ENCODE measurements around the gene HSD17B4.
"Not testable (repeated sequence)": the region's sequence is repeated elsewhere in the genome, so short reads cannot be mapped to it uniquely, and the experiment has no call there.

HSD17B4 gene

DNA sequence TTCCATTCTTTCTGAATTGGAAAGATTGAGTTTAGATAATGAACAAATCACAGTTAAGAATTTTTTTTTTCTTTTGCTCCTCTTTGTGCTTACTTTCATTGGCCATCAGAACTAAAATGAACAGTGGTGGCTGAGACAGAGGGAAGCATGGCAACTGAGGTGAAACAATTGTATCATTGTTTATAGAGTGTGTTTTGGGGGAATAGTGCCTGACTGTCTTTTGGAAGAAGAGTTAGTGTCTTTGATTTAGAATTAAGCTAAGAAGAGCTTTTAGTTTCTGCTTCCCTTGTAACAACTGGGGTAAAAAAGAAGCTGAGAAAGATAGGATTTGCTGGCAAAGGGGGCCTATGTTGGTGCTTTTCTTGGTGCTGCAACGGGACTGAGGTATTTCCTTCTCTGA lies 24.0 kb downstream of the HSD17B4 start:
- DNase-seq (ENCODE audit: low read depth in 2 of 2, low spot score in 1 of 2), result no peak

DNA sequence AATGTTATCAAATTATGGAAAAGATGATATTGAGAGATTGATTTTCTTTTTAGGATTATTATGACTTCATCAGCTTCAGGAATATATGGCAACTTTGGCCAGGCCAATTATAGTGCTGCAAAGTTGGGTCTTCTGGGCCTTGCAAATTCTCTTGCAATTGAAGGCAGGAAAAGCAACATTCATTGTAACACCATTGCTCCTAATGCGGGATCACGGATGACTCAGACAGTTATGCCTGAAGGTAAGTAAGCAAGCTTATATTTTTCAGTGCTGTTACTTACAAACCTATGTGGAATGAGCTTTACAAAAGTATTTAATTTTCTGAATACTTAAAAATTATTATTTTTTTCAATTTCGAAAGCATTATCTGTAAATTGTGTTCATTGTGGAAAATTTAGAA lies 26.5 kb downstream of the HSD17B4 start:
- DNase-seq (ENCODE audit: low read depth in 2 of 2, low spot score in 1 of 2), result no peak

DNA sequence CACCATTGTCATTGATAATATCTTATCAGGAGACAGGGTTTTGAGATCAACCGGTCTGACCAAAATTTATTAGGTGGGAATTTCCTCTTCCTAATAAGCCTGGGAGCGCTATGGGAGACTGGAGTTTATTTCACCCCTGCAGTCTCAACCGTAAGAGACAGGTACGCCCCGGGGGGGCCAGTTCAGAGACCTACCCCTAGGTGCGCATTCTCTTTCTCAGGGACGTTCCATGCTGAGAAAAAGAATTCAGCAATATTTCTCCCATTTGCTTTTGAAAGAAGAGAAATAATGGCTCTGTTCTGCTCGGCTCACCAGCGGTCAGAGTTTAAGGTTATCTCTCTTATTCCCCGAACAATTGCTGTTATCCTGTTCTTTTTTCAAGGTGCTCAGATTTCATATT lies 28.3 kb downstream of the HSD17B4 start:
- not testable (repeated sequence) for DNase-seq (ENCODE audit: low read depth in 2 of 2, low spot score in 1 of 2)

DNA sequence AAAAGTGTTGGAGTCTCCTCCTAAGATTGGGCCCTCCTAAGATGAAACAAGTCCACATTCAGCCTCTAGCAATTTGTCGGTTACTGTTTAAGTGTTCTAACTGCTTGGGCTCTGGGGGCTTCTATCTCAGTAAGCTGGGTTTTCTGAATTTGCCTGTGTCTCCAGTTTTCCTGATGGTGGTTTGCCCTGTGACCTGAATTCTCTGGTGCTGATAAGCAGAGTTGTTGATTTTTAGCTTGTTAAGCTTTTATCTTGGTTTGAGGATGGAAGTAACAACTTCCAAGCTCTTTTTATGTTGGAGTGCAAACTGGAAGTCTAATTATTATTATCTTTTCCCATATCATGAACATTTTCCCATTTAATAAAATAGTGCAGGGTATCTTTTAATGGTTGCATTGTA lies 30.9 kb downstream of the HSD17B4 start:
- no peak for DNase-seq (ENCODE audit: low read depth in 2 of 2, low spot score in 1 of 2)

DNA sequence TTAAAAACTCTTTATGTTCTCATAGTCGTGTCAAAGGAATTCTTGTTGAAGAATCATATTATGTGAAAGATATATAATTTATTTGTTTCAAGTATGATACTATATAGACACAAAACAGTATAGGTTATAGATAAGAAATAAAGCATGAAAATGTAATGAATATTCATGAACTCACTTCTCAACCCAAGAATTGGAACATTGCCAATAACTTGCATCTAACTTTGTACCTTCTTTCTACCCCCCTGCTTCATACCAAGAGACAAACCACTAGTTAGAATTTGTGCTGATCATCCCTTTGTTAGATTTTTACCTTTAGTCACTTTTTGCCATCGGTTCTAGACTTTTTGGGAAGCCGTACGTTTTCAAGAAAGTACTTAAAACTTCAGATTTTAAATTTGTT lies 32.6 kb downstream of the HSD17B4 start:
- DNase-seq (ENCODE audit: low read depth in 2 of 2, low spot score in 1 of 2), result no peak

DNA sequence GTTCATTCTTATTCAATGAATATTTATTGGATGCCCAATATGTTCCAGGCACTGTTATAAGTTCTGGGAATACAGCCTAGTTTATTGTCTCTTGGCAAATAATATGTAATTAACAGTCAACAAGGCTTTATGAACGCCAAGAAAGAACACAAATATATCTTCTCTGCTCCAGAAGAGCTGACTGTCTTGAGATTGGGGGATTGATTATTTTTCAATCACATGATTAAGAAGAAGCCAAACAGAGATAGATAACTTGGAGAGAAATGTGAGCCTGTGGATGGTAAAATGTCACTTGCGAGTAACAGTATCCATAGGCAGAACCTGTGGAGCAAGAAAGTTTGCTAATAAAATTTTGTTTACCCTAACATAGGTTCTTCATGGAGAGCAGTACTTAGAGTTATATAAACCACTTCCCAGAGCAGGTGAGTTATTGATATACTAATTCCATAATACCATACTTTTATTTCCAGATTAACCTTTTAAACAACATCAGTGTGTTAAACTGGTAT lies 49.4 kb downstream of the HSD17B4 start:
- no peak for DNase-seq (ENCODE audit: low read depth in 2 of 2, low spot score in 1 of 2)

DNA sequence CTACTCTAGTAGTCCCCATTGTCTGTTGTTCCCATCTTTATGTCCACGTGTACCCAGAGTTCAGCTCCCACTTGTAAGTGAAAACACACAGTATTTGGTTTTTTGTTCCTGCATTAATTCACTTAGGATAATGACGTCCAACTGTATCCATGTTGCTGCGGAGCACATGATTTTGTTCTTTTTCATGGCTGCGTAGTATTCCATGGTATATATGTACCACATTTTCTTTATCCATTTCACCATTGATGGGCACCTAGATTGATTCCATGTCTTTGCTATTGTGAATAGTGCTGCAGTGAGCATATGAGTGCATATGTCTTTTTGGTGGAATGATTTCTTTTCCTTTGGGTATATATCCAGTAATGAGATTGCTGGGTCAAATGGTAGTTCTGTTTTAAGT lies 51.6 kb downstream of the HSD17B4 start:
- DNase-seq (ENCODE audit: low read depth in 2 of 2, low spot score in 1 of 2), result not testable (repeated sequence)

DNA sequence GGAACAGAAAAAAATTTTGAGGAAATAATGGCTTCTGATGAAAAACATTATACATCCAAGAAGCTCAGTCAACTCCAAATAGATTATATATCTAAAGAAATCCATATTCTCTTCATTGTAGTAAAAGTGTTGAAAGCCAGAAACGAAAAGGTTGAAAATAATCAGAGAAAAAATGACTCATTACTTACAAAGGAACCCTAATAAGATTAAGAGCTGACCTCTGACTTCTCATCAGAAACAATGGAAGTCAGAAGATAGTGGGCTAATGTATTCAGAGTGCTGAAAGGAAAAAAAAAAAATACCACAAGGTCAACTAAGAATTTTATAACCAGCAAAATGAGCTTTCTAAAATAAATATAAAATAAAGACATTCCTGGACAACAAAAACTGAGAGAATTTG lies 60.0 kb downstream of the HSD17B4 start:
- DNase-seq (ENCODE audit: low read depth in 2 of 2, low spot score in 1 of 2), result no peak

DNA sequence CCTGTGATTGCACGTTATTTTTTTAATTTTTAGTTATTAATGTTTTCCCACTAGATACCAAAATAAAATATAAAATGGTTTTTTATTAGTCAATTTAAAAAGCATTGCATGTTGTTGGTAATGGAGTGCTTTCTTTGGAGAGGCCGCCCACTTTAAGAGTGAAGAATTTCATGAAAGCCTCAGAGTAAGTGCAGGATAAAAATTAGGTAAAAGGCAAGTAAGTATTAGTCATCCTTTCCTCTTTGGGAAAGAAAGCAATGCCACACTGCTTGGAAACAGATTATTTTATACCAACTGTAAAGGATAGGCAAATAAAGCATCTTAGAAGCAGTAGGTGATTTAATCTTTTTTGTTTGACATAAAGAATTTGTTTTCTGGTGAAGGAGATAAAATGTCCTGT lies 62.9 kb downstream of the HSD17B4 start:
- DNase-seq (ENCODE audit: low read depth in 2 of 2, low spot score in 1 of 2), result no peak

DNA sequence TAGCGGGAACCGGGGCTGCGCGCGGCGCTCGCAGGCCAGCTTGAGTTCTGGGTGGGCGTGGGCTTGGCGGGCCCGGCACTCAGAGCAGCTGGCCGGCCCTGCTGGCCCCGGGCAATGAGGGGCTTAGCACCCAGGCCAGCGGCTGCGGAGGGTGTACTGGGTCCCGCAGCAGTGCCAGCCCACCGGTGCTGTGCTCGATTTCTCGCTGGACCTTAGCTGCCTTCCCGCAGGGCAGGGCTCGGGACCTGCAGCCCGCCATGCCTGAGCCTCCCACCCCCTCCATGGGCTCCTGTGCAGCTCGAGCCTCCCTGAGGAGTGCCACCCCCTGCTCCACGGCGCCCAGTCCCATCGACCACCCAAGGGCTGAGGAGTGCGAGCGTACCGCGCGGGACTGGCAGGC lies 64.8 kb downstream of the HSD17B4 start:
- not testable (repeated sequence) for DNase-seq (ENCODE audit: low read depth in 2 of 2, low spot score in 1 of 2)

DNA sequence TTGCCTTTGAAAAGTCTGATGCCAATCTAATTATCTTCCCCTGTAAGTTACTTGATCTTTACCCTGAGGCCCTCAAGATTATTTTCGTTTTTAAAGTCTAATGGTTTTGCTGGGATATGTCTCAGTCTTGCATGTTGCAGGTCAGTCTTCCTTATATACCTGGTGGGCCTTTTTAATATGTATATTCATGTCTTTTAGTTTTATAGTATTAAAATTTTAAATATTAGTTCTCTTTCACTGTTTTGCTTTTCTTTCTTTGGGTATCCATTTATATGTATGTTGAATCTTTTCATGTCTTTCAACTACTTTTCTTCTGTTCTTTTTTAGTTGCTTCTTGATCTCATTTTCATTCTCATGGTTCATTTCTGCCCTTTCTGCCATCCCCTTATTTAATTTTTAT lies 68.9 kb downstream of the HSD17B4 start:
- DNase-seq (ENCODE audit: low read depth in 2 of 2, low spot score in 1 of 2), result no peak

DNA sequence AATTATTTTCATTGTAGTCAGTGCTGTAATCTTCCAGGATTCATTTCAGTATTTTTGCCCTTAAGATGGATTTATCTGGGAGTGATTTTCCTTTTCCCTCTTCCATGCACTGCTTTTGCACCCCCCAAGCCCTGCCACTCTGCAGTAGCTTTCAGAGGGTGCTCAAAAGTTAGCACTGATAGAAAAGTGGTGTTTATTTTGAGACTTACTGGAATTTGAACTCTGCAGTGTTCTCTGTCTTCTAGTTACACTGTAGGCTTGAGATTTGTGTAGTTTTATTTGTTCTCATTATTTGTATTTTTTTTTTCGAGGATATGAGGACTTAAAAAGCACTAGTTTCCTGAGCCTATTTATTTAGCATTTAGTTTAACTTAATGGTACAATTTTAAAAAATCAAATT lies 70.5 kb downstream of the HSD17B4 start:
- no peak for DNase-seq (ENCODE audit: low read depth in 2 of 2, low spot score in 1 of 2)

DNA sequence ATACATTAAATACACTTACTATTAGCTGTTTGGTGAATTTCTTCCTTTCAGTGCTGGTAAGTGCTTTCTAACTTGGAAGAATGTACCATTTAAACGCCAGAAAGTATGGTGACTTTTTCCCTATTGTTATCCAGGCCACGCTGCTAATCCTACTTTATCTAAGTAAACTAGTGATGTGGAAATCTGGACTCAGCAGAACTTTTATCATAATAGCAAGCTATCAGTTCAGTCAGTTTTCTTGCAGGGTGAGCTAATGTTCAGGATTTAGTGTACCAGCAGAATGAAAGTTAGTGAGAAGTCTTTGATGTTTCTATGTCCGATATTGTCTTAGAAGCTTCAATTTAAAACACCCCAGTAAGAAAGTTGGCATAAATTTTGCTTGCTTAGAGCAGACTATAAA lies 72.2 kb downstream of the HSD17B4 start:
- DNase-seq (ENCODE audit: low read depth in 2 of 2, low spot score in 1 of 2), result no peak

DNA sequence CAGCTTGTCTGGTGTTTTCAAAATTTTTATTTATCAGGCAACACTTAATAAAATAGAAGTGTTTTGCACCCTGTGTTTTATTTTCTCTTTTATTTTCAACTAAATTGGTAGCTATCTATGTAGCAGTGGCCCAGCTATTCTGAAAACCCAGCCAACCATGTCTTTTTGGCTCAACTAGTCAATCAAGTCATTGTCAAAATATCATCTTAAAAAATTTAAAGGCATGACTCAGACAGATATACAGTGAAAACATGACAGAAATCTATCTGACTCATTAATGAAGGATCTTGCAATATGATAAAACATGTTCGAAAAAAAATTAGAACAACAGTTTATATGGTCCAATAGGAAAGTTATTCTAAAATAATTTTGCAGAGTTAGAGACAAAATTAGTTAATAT lies 75.1 kb downstream of the HSD17B4 start:
- no peak for DNase-seq (ENCODE audit: low read depth in 2 of 2, low spot score in 1 of 2)

DNA sequence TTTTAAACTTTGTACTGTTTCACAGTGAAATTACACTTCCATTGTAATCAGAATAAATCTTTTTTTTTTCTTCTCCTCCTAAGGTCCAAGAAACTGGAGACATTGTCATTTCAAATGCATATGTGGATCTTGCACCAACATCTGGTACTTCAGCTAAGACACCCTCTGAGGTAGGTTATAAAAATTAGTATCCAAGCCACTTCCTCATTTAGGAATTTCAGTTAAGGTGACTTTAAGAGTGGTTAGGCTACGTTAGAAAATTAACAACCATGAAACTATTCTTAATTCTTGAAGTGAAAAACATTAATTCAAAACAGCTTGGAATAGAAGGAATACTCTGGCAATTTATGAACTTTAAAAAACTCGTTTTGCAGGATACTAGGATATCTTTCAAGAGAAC lies 77.5 kb downstream of the HSD17B4 start:
- no peak for DNase-seq (ENCODE audit: low read depth in 2 of 2, low spot score in 1 of 2)

DNA sequence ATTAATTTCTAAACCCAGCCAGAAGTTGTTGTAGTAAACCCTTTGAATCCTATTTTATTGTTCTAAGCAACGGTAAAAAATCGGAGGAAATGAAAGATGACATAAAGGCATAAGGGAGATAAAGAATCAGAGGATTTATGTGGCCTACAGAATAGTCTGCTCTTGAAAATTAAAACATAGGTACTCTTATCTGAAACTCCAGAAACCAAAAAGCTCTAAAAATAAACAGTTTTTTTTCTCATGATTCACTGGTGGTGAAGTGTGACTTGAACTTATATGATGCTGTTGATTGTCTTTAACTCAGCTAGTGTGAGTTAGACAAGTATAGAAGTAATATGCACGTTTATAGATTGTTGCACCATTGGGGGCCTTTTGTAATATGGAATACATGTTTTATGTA lies 80.3 kb downstream of the HSD17B4 start:
- DNase-seq (ENCODE audit: low read depth in 2 of 2, low spot score in 1 of 2), result no peak

DNA sequence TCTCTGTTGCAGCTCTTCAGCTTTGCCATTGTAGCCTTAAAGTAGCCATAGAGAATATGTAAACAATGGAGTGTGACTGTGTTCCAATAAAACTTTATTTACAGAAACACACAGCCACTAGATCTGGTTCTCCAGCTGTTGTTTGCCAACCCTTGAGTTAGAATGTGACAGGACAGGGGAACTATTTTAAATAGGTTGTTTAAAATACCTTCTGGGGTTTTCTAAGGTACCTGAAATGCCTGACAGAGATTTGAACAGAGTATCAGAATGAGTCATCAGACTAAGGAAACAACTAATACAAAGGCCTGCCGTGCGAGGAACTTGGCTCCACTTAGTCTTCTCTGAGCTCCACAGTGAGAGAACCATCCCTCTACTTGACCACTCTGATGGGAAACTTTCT lies 85.4 kb downstream of the HSD17B4 start:
- no peak for DNase-seq (ENCODE audit: low read depth in 2 of 2, low spot score in 1 of 2)

DNA sequence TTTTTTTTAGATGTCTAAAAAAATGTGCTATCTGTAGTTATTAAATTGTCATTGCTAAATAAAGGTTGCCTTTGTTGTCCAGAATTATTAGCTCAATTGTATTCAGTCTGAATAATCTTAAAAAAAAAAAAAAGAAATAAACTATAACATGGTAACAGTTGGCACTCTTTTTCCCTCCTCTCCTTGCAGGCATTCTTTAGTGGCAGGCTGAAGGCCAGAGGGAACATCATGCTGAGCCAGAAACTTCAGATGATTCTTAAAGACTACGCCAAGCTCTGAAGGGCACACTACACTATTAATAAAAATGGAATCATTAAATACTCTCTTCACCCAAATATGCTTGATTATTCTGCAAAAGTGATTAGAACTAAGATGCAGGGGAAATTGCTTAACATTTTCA lies 89.4 kb downstream of the HSD17B4 start:
- DNase-seq (ENCODE audit: low read depth in 2 of 2, low spot score in 1 of 2), result no peak

DNA sequence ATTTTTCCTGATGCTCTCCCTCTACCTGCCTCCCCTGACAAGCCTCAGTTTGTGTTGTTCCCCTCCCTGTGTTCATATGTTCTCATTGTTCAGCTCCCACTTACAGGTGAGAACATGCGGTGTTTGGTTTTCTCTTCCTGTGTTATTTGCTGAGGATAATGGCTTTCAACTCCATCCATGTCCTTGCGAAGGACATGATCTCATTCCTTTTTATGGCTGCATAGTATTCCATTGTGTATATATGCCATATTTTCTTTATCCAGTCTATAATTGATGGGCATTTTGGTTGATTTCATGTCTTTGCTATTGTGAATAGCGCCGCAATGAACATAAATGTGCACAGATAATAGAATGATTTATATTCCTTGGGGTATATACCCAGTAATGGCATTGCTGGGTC lies 99.5 kb downstream of the HSD17B4 start:
- DNase-seq (ENCODE audit: low read depth in 2 of 2, low spot score in 1 of 2), result no peak

DNA sequence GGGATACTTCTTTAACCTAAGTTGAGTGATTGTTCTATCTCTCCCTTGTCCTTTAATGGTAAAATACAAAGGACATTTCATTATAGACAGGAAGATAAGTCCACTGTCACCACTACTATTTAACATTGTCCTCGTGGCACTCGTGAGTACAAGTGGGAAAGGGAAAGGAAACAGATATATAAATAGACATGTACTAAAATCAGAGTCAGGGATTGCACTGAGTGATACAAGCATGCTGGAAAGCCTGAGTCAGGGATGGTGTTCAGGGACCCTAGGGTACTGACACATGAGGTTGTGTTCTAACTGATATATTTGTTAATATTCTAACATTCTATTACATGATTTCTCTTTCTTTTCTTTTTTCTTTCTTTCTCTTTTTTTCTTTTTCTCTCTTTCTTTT lies 102.3 kb downstream of the HSD17B4 start:
- no peak for DNase-seq (ENCODE audit: low read depth in 2 of 2, low spot score in 1 of 2)

DNA sequence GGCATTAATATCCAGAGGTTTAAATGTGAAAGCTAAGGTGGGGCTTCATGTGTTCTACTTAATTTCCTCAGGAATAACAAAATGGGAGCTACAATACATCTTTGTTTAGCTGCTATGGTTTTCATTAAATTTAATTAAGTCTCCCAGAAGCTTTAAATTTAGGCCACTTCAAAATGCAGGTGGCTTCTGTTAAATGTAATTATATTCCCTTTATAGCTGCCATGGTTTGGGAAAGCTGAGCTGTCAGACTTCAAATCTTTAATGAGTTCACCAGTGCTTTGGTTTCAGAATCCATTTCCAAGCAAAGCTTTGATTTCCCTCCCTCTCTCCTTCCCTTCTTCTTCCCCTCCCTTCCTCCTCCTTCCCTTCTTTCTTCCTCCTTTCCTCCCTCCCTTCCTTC lies 118.6 kb downstream of the HSD17B4 start:
- no peak for DNase-seq (ENCODE audit: low read depth in 2 of 2, low spot score in 1 of 2)

DNA sequence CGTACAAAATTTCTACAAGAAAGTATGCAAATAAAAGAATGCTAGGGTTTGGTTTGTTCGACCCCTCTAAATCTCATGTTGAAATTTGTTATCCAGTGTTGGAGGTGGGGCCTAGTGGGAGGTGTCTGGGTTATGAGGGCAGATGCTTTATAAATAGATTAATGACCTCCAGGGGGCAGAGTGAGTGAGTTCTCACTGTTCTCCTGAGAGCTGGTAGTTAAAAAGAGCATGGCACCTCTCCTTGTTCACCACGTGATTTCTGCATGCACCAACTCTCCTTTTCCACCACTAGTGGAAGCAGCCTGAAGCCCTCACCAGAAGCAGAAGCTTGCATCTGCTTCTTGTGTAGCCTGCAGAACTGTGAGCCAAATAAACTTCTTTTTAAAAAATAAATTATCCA lies 126.6 kb downstream of the HSD17B4 start:
- no peak for DNase-seq (ENCODE audit: low read depth in 2 of 2, low spot score in 1 of 2)

DNA sequence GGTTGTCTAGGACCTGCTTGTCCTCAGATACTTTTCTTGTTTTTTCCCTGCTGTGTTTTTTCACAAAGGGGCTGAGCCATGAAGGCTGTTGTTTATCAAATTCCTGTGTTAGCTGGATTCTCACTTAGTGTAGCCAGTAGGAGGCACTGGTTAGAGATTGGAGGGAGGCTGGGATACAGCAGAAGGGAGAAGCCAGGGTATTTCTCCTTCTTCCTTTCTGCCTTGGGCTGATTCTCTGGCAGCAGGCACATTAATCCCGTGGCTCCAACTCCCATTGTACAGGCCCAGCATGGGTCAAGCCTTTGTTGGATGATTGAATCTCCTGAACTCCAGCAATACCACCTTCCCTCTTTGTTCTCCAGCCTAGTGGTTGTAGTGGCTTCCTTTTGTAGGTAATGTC lies 130.7 kb downstream of the HSD17B4 start:
- no peak for DNase-seq (ENCODE audit: low read depth in 2 of 2, low spot score in 1 of 2)

DNA sequence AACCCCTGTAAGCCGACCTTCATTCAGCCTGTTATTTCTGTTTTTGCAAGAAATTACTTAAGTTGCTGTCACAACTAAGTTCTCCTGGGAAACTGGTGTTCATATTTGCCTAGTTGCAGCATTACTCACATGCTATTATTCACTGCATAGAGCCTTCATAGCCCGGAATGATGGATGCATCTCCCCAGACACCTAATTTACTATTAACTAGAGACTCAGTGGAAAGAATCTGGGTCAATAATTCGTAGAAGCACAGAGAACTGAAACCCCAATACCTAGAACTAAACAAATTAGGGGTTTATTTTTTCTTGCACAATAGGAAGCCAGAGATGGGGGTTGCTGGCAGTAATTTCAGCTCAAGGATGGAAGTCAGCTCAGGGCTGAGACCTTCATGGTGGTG lies 131.4 kb downstream of the HSD17B4 start:
- DNase-seq (ENCODE audit: low read depth in 2 of 2, low spot score in 1 of 2), result no peak
